ENCODE data around the gene CLPTM1L. TPM values are rescaled to one million over a fixed set of nuclear protein-coding genes. Genes with fewer than 3 reads are reported as not detected.

Gene CLPTM1L
- total and polyA plus RNA-seq, 2 experiments from 2014 or later, result 129 to 130 TPM

- H3K79me2 ChIP-seq, result no peaks in the 10 kb centered on the region
- WGBS (ENCODE audit: low lambda C conversion rate, missing lambda C conversion rate), result 79% methylated on average over 9 of the region's 9 CpGs
- no peak for DNase-seq (ENCODE audit: low spot score)
Measured at GRCh38 chr5:1364211-1364610, 19.3 kb upstream of the CLPTM1L start.

GRCh38 chr5:1363581-1363980 is 18.7 kb upstream of the CLPTM1L start:
- no peak overlapping the region for H3K4me3 ChIP-seq
- H3K36me3 ChIP-seq (replicated peaks; ENCODE audit: insufficient read depth, low read depth), result no peaks in the 10 kb centered on the region
- H4K20me1 ChIP-seq (ENCODE audit: insufficient read depth, poor library complexity, severe bottlenecking), result no peaks in the 10 kb centered on the region
- no peaks in the 10 kb centered on the region for H3K4me1 ChIP-seq (ENCODE audit: insufficient read depth)
- TF ChIP-seq CTCF (IDR thresholded peaks at IDR 0.05; ENCODE audit: poor library complexity) (no peak), EZH2 (IDR thresholded peaks at IDR 0.05; ENCODE audit: borderline replicate concordance) (no peak), EZH2phosphoT487 (IDR thresholded peaks at IDR 0.05; ENCODE audit: low read depth, severe bottlenecking, unreplicated experiment) (no peak)
- H3K27me3 ChIP-seq, result peaks cover 21% of the 10 kb centered on the region
- no peaks in the 10 kb centered on the region for H3K9me2 ChIP-seq (replicated peaks; ENCODE audit: insufficient read depth)
- no peak for DNase-seq (ENCODE audit: low spot score)
- no peak overlapping the region for H2AFZ ChIP-seq
- WGBS (ENCODE audit: low lambda C conversion rate, missing lambda C conversion rate), result 88% methylated on average over 16 of the region's 16 CpGs
- H3K27ac ChIP-seq, result no peak overlapping the region
- H3K9me3 ChIP-seq (ENCODE audit: low read depth), result no peaks in the 10 kb centered on the region
- H3K79me2 ChIP-seq, result no peaks in the 10 kb centered on the region
- no peak overlapping the region for H3K4me2 ChIP-seq

More at GRCh38 chr5:1364211-1364610, 19.3 kb upstream of the CLPTM1L start:
- peaks cover 21% of the 10 kb centered on the region for H3K27me3 ChIP-seq
- no peaks in the 10 kb centered on the region for H3K9me3 ChIP-seq (ENCODE audit: low read depth)
- no peak overlapping the region for H3K4me3 ChIP-seq
- no peaks in the 10 kb centered on the region for H3K36me3 ChIP-seq (replicated peaks; ENCODE audit: insufficient read depth, low read depth)
- no peaks in the 10 kb centered on the region for H3K9me2 ChIP-seq (replicated peaks; ENCODE audit: insufficient read depth)
- H3K27ac ChIP-seq, result no peak overlapping the region
- no peaks in the 10 kb centered on the region for H4K20me1 ChIP-seq (ENCODE audit: insufficient read depth, poor library complexity, severe bottlenecking)
- TF ChIP-seq EZH2 (IDR thresholded peaks at IDR 0.05; ENCODE audit: borderline replicate concordance) (no peak), CTCF (IDR thresholded peaks at IDR 0.05; ENCODE audit: poor library complexity) (no peak), EZH2phosphoT487 (IDR thresholded peaks at IDR 0.05; ENCODE audit: low read depth, severe bottlenecking, unreplicated experiment) (no peak)
- H3K4me1 ChIP-seq (ENCODE audit: insufficient read depth), result no peaks in the 10 kb centered on the region
- H2AFZ ChIP-seq, result no peak overlapping the region
- H3K4me2 ChIP-seq, result no peak overlapping the region

- Histone ChIP-seq H3K9me3 (ENCODE audit: low read depth) (no peaks in the 10 kb centered on the region), H3K79me2 (no peaks in the 10 kb centered on the region), H3K36me3 (replicated peaks; ENCODE audit: insufficient read depth, low read depth) (no peaks in the 10 kb centered on the region), H3K9me2 (replicated peaks; ENCODE audit: insufficient read depth) (no peaks in the 10 kb centered on the region), H2AFZ (no peak overlapping the region), H3K27me3 (peaks cover 21% of the 10 kb centered on the region), H3K4me3 (no peak overlapping the region), H3K4me1 (ENCODE audit: insufficient read depth) (no peaks in the 10 kb centered on the region), H3K27ac (no peak overlapping the region), H4K20me1 (ENCODE audit: insufficient read depth, poor library complexity, severe bottlenecking) (no peaks in the 10 kb centered on the region), H3K4me2 (no peak overlapping the region)
- TF ChIP-seq CTCF (IDR thresholded peaks at IDR 0.05; ENCODE audit: poor library complexity) (no peak), EZH2phosphoT487 (IDR thresholded peaks at IDR 0.05; ENCODE audit: low read depth, severe bottlenecking, unreplicated experiment) (no peak), EZH2 (IDR thresholded peaks at IDR 0.05; ENCODE audit: borderline replicate concordance) (no peak)
- DNase-seq (ENCODE audit: low spot score), result no peak
- WGBS (ENCODE audit: low lambda C conversion rate, missing lambda C conversion rate), result 59% methylated on average over 6 of the region's 6 CpGs
Measured at GRCh38 chr5:1363160-1363559, 18.3 kb upstream of the CLPTM1L start.
